WERI-Rb-1 (cell line): Measurements from ENCODE around the gene NENF.

Experiments
- DNase-seq: peaks from one replicate; pipeline ENCODE4 v3.0.0-alpha.2; 2020
- H3K27ac ChIP-seq: fragments of 250-450 bp; sonication (Bioruptor Pico); 2 replicates; pipeline ENCODE4 v1.5.1; 2020; ENCODE audit warnings: mild to moderate bottlenecking, moderate library complexity
- H3K27me3 ChIP-seq: fragments of 250-450 bp; sonication (Bioruptor Pico); 2 replicates; pipeline ENCODE4 v1.5.1; 2021; ENCODE audit warnings: mild to moderate bottlenecking, low read depth, moderate library complexity; ENCODE audit not compliant: insufficient read depth, severe bottlenecking
- H3K36me3 ChIP-seq: fragments of 250-450 bp; sonication (Bioruptor Pico); 2 replicates; pipeline ENCODE4 v1.5.1; 2020; ENCODE audit warnings: mild to moderate bottlenecking, moderate library complexity
- H3K4me3 ChIP-seq: 2 replicates; pipeline ENCODE4 v1.5.1; 2011; ENCODE audit warnings: low read depth, mild to moderate bottlenecking, control low read depth, low read length
- H3K9me3 ChIP-seq: fragments of 250-450 bp; sonication (Bioruptor Pico); 2 replicates; pipeline ENCODE4 v1.5.1; 2021; ENCODE audit warnings: mild to moderate bottlenecking, moderate library complexity; ENCODE audit not compliant: severe bottlenecking
- CTCF ChIP-seq: IDR thresholded peaks from 2 replicates; pipeline ENCODE4 v1.5.1; 2011; ENCODE audit warnings: low read depth, mild to moderate bottlenecking, control low read depth, inconsistent platforms, low read length

Gene NENF

GRCh38 chr1:212463565-212464285 lies 31.0 kb downstream of the NENF start:
- peak; percentile 61 for DNase-seq
- Histone ChIP-seq H3K9me3 (no peaks in the 10 kb centered on the region), H3K27ac (peak overlapping the region; percentile 55), H3K4me3 (peak overlapping the region; percentile 24), H3K36me3 (no peaks in the 10 kb centered on the region), H3K27me3 (no peaks in the 10 kb centered on the region)
- no peak for TF ChIP-seq CTCF

- H3K27ac ChIP-seq, result no peak overlapping the region
Measured at GRCh38 chr1:212465311-212465710, 32.6 kb downstream of the NENF start.

GRCh38 chr1:212466437-212466836 lies 33.7 kb downstream of the NENF start:
- no peak for TF ChIP-seq CTCF
- no peak for DNase-seq
- H3K27ac ChIP-seq, result no peak overlapping the region
- no peaks in the 10 kb centered on the region for H3K27me3 ChIP-seq
- H3K36me3 ChIP-seq, result no peaks in the 10 kb centered on the region
- H3K9me3 ChIP-seq, result no peaks in the 10 kb centered on the region
- no peak overlapping the region for H3K4me3 ChIP-seq

More at GRCh38 chr1:212465311-212465710, 32.6 kb downstream of the NENF start:
- TF ChIP-seq CTCF, result no peak
- Histone ChIP-seq H3K4me3 (no peak overlapping the region), H3K36me3 (no peaks in the 10 kb centered on the region), H3K27me3 (no peaks in the 10 kb centered on the region), H3K9me3 (no peaks in the 10 kb centered on the region)
- DNase-seq, result no peak

- TF ChIP-seq CTCF, result no peak
- Histone ChIP-seq H3K27ac (no peak overlapping the region), H3K9me3 (no peaks in the 10 kb centered on the region), H3K4me3 (no peak overlapping the region), H3K36me3 (no peaks in the 10 kb centered on the region), H3K27me3 (no peaks in the 10 kb centered on the region)
- no peak for DNase-seq
Measured at GRCh38 chr1:212466898-212467650, 34.4 kb downstream of the NENF start.

- Histone ChIP-seq H3K4me3 (no peak overlapping the region), H3K27ac (no peak overlapping the region), H3K9me3 (no peaks in the 10 kb centered on the region), H3K27me3 (no peaks in the 10 kb centered on the region), H3K36me3 (no peaks in the 10 kb centered on the region)
- no peak for DNase-seq
- no peak for TF ChIP-seq CTCF
Measured at GRCh38 chr1:212467843-212468482, 35.2 kb downstream of the NENF start.
